ENCODE data around the gene PARP14. TPM values are rescaled to one million over a fixed set of nuclear protein-coding genes. Genes with fewer than 3 reads are reported as not detected.
"Not testable (repeated sequence)": the region's sequence is repeated elsewhere in the genome, so short reads cannot be mapped to it uniquely, and the experiment has no call there.

Gene PARP14
- total and polyA plus RNA-seq, 7 donors, result 2.2 to 10.0 (median 6.0) TPM

- 70 to 75% (median 71%) methylated on average over 2 of the region's 2 CpGs for WGBS, 3 donors
These were observed 17.4 kb downstream of the PARP14 start for GRCh38 chr3:122697952-122698620.

GRCh38 chr3:122700193-122700592, 19.6 kb downstream of the PARP14 start:
- H3K4me1 ChIP-seq, result no peaks in the 10 kb centered on the region
- H3K27ac ChIP-seq, result no peak overlapping the region
- no peaks in the 10 kb centered on the region for H3K9me3 ChIP-seq
- TF ChIP-seq CTCF (IDR thresholded peaks at IDR 0.05), result no peak
- no peak for ATAC-seq
- no peak for DNase-seq
- peaks cover 0 to 69% of the 10 kb centered on the region in 2 donors for H3K36me3 ChIP-seq (ENCODE audit: insufficient read depth in 1 of 2, low read depth in 1 of 2)
- 59 to 75% (median 70%) methylated on average over 2 of the region's 2 CpGs for WGBS, 3 donors
- no peak overlapping the region for H3K4me3 ChIP-seq
- intact Hi-C loops (cut with DNase I), result no loop called here
- no peaks in the 10 kb centered on the region for H3K27me3 ChIP-seq (ENCODE audit: insufficient read depth in 3 of 3, low read length in 2 of 3)

More at GRCh38 chr3:122697952-122698620, 17.4 kb downstream of the PARP14 start:
- TF ChIP-seq CTCF (IDR thresholded peaks at IDR 0.05), result no peak
- intact Hi-C loops (cut with DNase I), result no loop called here
- H3K4me1 ChIP-seq, result no peaks in the 10 kb centered on the region
- no peaks in the 10 kb centered on the region for H3K9me3 ChIP-seq
- no peak overlapping the region for H3K4me3 ChIP-seq
- no peaks in the 10 kb centered on the region for H3K27me3 ChIP-seq (ENCODE audit: insufficient read depth in 3 of 3, low read length in 2 of 3)
- H3K36me3 ChIP-seq (ENCODE audit: insufficient read depth in 1 of 2, low read depth in 1 of 2), result peaks cover 2 to 82% of the 10 kb centered on the region in 2 donors
- ATAC-seq, result no peak
- no peak overlapping the region for H3K27ac ChIP-seq
- DNase-seq, result no peak

GRCh38 chr3:122705379-122705778, 24.7 kb downstream of the PARP14 start:
- H3K9me3 ChIP-seq, result no peaks in the 10 kb centered on the region
- H3K27ac ChIP-seq, result no peak overlapping the region
- ATAC-seq (no peak), DNase-seq (no peak)
- no peaks in the 10 kb centered on the region for H3K4me1 ChIP-seq
- H3K27me3 ChIP-seq (ENCODE audit: insufficient read depth in 3 of 3, low read length in 2 of 3), result no peaks in the 10 kb centered on the region
- WGBS, 3 donors, result 93 to 97% (median 95%) methylated on average over 1 of the region's 1 CpG
- peaks cover 0 to 34% of the 10 kb centered on the region in 2 donors for H3K36me3 ChIP-seq (ENCODE audit: insufficient read depth in 1 of 2, low read depth in 1 of 2)
- TF ChIP-seq CTCF (IDR thresholded peaks at IDR 0.05), result no peak
- intact Hi-C loops (cut with DNase I), result no loop called here
- H3K4me3 ChIP-seq, result no peak overlapping the region

GRCh38 chr3:122710616-122711251, 30.1 kb downstream of the PARP14 start:
- H3K4me3 ChIP-seq; ATAC-seq; intact Hi-C loops (cut with DNase I); H3K4me1 ChIP-seq; DNase-seq; H3K9me3 ChIP-seq; H3K27ac ChIP-seq; H3K27me3 ChIP-seq (ENCODE audit: insufficient read depth in 3 of 3, low read length in 2 of 3): not testable (repeated sequence)
- peaks cover 0 to 42% of the 10 kb centered on the region in 2 donors for H3K36me3 ChIP-seq (ENCODE audit: insufficient read depth in 1 of 2, low read depth in 1 of 2)
- 92 to 93% (median 93%) methylated on average over 1 of the region's 1 CpG for WGBS, 3 donors

- ATAC-seq (no peak), DNase-seq (no peak)
- Histone ChIP-seq H3K27me3 (ENCODE audit: insufficient read depth in 3 of 3, low read length in 2 of 3) (no peaks in the 10 kb centered on the region), H3K27ac (no peak overlapping the region), H3K4me1 (no peaks in the 10 kb centered on the region), H3K4me3 (no peak overlapping the region), H3K36me3 (ENCODE audit: insufficient read depth in 1 of 2, low read depth in 1 of 2) (peaks cover 8 to 68% of the 10 kb centered on the region in 2 donors), H3K9me3 (no peaks in the 10 kb centered on the region)
- WGBS, 3 donors, result 69 to 80% (median 75%) methylated on average over 3 of the region's 3 CpGs
- TF ChIP-seq CTCF (IDR thresholded peaks at IDR 0.05), result no peak
- intact Hi-C loops (cut with DNase I), result no loop called here
These were observed 33.6 kb downstream of the PARP14 start for GRCh38 chr3:122714273-122714672.
